ENCODE measurements around the gene SPATC1L.
"Not testable (repeated sequence)": the region's sequence is repeated elsewhere in the genome, so short reads cannot be mapped to it uniquely, and the experiment has no call there.

The SPATC1L gene

DNA sequence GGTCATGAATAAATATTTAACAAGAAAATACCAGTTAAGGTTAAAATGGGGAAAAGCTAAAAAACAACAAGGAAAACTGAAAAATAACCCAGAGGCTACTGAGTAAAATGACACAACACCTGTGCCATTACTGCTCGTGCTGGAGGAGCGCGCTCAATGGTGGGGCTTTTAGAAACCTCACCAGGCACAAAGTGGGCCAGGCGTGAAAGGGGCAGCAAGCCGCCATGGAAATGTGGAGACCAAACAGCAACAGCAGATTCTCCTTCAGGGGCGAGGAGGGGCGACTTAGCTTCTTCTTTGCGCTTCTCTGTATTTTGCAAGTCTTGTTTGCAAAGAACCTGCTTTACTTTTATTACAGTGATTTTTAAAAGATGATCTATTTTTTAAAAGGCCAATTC is 18.9 kb upstream of the SPATC1L start:
- no peak for DNase-seq (ENCODE audit: low read depth)
- TF ChIP-seq, protein P1, sequence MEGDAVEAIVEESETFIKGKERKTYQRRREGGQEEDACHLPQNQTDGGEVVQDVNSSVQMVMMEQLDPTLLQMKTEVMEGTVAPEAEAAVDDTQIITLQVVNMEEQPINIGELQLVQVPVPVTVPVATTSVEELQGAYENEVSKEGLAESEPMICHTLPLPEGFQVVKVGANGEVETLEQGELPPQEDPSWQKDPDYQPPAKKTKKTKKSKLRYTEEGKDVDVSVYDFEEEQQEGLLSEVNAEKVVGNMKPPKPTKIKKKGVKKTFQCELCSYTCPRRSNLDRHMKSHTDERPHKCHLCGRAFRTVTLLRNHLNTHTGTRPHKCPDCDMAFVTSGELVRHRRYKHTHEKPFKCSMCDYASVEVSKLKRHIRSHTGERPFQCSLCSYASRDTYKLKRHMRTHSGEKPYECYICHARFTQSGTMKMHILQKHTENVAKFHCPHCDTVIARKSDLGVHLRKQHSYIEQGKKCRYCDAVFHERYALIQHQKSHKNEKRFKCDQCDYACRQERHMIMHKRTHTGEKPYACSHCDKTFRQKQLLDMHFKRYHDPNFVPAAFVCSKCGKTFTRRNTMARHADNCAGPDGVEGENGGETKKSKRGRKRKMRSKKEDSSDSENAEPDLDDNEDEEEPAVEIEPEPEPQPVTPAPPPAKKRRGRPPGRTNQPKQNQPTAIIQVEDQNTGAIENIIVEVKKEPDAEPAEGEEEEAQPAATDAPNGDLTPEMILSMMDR (conservative IDR thresholded peaks at IDR 0.05; ENCODE audit: low read depth, low read length), result no peak
- H3K4me3 ChIP-seq (ENCODE audit: low read length), result no peak overlapping the region

DNA sequence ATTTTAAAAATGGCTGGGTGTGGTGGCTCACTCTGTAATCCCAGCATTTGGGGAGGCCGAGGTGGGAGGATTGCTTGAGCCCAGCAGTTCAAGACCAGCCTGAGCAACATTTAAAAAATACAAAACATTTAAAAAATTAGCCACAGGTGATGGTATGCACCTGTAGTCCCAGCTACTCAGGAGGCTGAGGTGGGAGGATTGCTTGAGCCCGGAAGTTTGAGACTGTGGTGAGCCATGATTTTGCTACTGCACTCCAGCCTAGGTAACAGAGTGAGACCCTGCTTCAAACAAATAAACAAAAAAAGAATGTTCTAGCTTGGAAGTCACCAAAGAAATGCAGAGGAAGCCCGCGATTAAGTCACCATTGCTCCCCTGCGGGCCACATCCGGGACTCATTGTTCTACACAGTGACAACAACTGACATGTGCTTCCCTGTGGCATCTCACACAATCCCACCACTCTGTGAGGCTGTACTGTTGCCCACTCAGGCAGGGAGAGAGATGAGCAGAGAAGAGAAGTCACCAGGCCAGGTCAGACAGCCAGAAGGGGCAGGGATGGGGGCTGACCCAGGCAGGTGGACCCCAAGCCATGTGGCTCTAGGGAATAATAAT is 18.4 kb upstream of the SPATC1L start:
- TF ChIP-seq, protein P1 (conservative IDR thresholded peaks at IDR 0.05; ENCODE audit: low read depth, low read length), result no peak
- no peak for DNase-seq (ENCODE audit: low read depth)

DNA sequence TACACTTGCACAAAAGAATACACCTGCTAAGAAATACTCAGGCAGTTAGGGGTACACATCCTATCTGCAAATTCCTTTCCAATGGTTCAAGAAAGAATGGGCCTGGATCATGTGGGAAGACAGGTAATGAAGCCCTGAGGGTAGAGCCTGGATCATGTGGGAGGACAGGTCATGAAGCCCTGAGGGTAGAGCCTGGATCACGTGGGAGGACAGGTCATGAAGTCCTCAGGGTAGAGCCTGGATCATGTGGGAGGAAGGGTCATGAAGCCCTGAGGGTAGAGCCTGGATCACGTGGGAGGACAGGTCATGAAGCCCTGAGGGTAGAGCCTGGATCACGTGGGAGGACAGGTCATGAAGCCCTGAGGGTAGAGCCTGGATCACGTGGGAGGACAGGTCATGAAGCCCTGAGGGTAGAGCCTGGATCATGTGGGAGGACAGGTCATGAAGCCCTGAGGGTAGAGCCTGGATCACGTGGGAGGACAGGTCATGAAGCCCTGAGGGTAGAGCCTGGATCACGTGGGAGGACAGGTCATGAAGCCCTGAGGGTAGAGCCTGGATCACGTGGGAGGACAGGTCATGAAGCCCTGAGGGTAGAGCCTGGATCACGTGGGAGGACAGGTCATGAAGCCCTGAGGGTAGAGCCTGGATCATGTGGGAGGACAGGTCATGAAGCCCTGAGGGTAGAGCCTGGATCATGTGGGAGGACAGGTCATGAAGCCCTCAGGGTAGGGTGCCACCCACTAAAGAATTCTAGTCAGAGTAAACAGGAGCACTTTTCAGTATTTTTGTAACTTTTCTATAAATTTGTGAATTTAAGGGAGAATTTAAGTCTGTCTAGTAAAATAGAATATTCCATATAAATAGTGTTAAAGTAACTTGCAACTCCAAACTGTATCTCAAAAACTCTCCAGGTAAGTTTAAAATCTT is 16.9 kb upstream of the SPATC1L start:
- not testable (repeated sequence) for DNase-seq (ENCODE audit: low read depth); H3K4me3 ChIP-seq (ENCODE audit: low read length)

More for the DNA sequence above, 18.4 kb upstream of the SPATC1L start:
- no peak overlapping the region for H3K4me3 ChIP-seq (ENCODE audit: low read length)

DNA sequence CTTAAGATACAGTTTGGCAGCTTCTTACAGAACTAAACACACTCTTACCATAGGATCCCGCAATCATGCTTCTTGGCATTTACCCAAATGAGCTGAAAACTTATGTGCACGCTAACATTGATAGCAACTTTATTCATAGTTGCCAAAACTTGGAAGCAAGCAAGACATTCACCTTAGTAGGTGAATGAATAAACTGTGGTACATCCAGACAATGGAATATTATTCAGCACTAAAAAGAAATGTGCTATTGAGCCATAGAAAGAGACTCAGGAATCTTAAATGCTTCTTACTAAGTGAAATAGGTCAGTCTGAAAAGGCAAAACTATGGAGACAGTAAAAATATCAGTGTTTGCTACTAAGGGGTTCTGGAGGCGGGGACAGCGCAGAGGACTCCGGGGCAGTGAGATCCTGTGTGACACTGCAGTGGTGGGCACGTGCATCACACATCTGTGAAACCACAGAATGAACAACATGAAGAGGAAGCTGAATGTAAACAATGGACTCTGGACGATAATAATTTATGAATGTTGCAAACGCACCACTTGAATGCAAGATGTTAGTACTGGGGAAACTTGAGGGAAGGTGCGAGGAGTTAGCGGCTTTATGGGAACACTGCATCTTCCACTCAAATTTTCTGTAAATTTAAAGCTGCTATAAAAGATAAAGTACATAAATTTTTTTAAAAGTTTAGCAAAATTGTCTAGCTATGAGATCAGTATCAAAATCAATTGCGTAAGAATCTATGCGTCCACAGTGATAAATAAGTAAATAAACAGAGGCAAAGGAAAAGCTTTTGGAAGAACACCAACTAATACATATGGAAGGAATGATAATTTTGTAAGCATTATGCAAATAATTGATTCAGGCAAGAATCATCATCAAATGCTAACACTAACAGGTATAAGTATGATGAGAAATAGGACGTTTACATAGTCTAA is 15.4 kb upstream of the SPATC1L start:
- DNase-seq (ENCODE audit: low read depth), result no peak
- no peak overlapping the region for H3K4me3 ChIP-seq (ENCODE audit: low read length)
- TF ChIP-seq, protein P1 (conservative IDR thresholded peaks at IDR 0.05; ENCODE audit: low read depth, low read length), result no peak

DNA sequence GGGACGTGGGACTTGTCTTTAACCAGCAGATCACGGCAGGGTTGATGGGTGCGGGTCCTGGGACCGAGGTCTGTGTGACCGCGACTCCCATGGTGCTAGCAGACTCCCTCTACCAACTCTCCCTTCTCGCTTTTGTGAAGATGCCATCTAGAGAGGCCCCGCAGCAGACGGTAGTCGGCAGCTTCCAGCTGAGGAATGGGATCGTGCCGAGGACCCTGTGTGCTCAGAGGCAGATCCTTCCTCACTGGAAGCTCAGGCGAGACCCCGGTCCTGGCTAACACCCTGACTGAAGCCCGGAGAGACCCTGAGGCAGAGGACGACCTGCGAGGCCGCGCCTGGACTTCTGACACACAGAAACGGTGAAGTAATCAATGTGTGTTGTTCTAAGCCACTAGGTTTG is 12.5 kb upstream of the SPATC1L start:
- TF ChIP-seq, protein P1 (conservative IDR thresholded peaks at IDR 0.05; ENCODE audit: low read depth, low read length), result no peak
- no peak overlapping the region for H3K4me3 ChIP-seq (ENCODE audit: low read length)
- no peak for DNase-seq (ENCODE audit: low read depth)

DNA sequence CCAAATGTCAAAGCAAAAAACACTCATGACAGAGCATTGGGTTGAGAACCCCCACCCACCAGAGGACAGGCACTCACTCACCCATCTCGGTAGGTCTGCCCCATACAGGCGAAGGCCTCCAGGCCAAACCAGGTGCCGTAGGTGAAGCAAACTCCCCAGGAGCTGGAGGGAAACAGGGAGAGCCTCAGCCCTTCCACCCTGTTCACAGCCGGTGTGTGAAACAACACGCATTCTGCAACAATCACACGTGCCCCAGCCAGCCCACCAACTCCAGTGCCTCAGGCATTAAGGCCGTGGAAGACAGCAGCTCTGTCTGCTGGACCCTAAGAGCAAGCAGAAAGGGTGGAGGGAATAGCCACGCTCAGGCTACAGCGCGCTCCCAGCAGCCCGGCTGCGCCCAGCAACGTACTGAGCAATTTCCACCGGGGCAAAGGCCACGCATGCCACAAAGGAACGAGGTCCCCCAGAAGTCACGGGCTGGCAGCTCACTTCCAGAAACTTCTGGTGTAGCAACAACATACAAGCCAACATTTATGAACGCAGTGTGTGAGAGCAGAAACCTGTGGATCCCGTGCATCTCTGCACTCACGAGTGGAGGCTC is 11.4 kb upstream of the SPATC1L start:
- TF ChIP-seq, protein P1 (conservative IDR thresholded peaks at IDR 0.05; ENCODE audit: low read depth, low read length), result no peak
- no peak overlapping the region for H3K4me3 ChIP-seq (ENCODE audit: low read length)
- DNase-seq (ENCODE audit: low read depth), result no peak

Data from retinal pigment epithelial cell (primary cell).